PC-3 (cell line): ENCODE results near the gene ERCC3.

ENCODE experiments used
- CTCF ChIP-seq: fragments of 300-600 bp; sonication (generic); conservative IDR thresholded peaks from 2 replicates; pipeline ENCODE4 v1.5.1; 2017; ENCODE audit warnings: antibody characterized with exemption, low read depth, mild to moderate bottlenecking, low read length
- EZH2 ChIP-seq: fragments of 300-600 bp; sonication (generic); IDR thresholded peaks from one replicate; pipeline ENCODE4 v1.6.1; 2017; ENCODE audit warnings: antibody characterized with exemption, mild to moderate bottlenecking, low read length; ENCODE audit not compliant: unreplicated experiment
- EZH2phosphoT487 ChIP-seq: fragments of 300-600 bp; sonication (generic); IDR thresholded peaks from 2 replicates; pipeline ENCODE4 v1.6.1; 2018; ENCODE audit warnings: mild to moderate bottlenecking, antibody characterized with exemption, low read length, borderline replicate concordance

DNA sequence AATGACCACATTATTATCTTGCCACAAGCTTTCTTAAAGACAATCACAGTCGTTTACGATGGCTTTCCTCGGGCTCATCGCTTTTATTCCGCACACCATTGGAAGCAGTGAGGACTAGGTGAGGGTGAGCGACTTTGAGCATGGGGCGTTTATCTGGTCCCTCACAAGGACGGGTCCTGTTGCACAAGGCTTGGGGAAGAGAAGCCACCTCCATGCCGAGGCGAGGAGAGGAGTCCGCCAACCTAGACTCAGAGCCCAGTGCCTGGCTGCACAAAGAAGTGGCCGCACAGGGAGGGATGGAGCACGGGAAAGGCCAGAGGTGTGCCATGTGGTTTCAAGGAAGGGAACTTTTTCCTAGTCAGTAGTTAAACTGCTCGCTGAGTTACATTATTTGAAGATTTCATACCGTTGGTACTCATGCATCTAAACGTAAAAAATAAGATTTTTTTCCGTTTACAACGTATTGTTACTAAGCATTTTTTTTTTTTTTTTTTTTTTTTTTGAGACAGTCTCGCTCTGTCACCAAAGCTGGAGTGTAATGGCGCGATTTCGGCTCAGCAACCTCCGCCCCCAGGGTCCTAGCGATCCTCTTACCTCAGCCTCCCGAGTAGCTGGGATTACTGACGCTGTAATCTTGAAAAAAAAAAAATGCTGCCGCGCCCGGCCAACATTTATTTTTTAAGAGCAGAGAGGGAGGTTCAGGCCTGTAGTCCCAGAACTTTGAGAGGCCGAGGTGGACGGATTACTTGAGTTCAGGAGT is 73.0 kb downstream of the ERCC3 start:
- no peak for TF ChIP-seq CTCF
- TF ChIP-seq EZH2: no peak
- no peak for TF ChIP-seq EZH2phosphoT487
